Thymus (tissue), 11 donors: Measurements from ENCODE around the gene SMIM12. TPM values are rescaled to one million over a fixed set of nuclear protein-coding genes. Genes with fewer than 3 reads are reported as not detected.

Experiments used
- DNase-seq, 9 donors: peaks; one replicate each; pipeline ENCODE4 v3.0.0-alpha.2; 2013; ENCODE audit warnings: low spot score in 9 of 9, low read depth in 6 of 9, missing footprints in 1 of 9
- H3K27ac ChIP-seq, 2 donors: one replicate each; pipeline ENCODE4 v1.5.1; 2013; ENCODE audit warnings: control low read depth in 1 of 2, low read depth in 1 of 2, low read length in 1 of 2, mild to moderate bottlenecking in 1 of 2, moderate library complexity in 1 of 2
- H3K27me3 ChIP-seq, 2 donors: one replicate each; pipeline ENCODE4 v1.5.1; 2013; ENCODE audit warnings: low read length in 1 of 2; ENCODE audit not compliant: control insufficient read depth in 2 of 2, insufficient read depth in 1 of 2
- H3K36me3 ChIP-seq, 2 donors: one replicate each; pipeline ENCODE4 v1.5.1; 2013; ENCODE audit warnings: low read length in 1 of 2, mild to moderate bottlenecking in 1 of 2, moderate library complexity in 1 of 2; ENCODE audit not compliant: control insufficient read depth in 2 of 2, insufficient read depth in 2 of 2
- H3K4me1 ChIP-seq, 2 donors: one replicate each; pipeline ENCODE4 v1.5.1; 2013; ENCODE audit warnings: low read length in 2 of 2; ENCODE audit not compliant: control insufficient read depth in 2 of 2, insufficient read depth in 2 of 2
- H3K4me3 ChIP-seq, 2 donors: one replicate each; pipeline ENCODE4 v1.5.1; 2013; ENCODE audit warnings: low read length in 2 of 2, control low read depth in 1 of 2, mild to moderate bottlenecking in 1 of 2
- H3K9me3 ChIP-seq, 2 donors: one replicate each; pipeline ENCODE4 v1.5.1; 2013; ENCODE audit warnings: low read length in 1 of 2, mild to moderate bottlenecking in 1 of 2; ENCODE audit not compliant: control insufficient read depth in 2 of 2, insufficient read depth in 1 of 2
- WGBS: extraction: QIAGEN DNeasy Blood & Tissue Kit; methylation state at CpG from one replicate; pipeline ENCODE4 v1.1.7; 2013; 5-methylcytosine and 5-hydroxymethylcytosine counted together
- polyA plus RNA-seq: library from polyadenylated mRNA; stranded (reverse); fragments of 200-250 nt; gene quantifications from one replicate; pipeline ENCODE4 v1.2.3, GENCODE V29; 2013
- total RNA-seq: library from RNA; stranded (reverse); fragments of 120-200 nt; gene quantifications from one replicate; pipeline ENCODE4 v1.2.4, GENCODE V29; 2013
- donor health status: healthy.

Gene SMIM12
- total and polyA plus RNA-seq, 2 donors: 25.7 to 31.9 TPM

GRCh38 chr1:34852677-34853217 is 6.8 kb downstream of the SMIM12 start:
- WGBS: 58% methylated on average over 6 of the region's 6 CpGs
- H3K4me3 ChIP-seq: no peak overlapping the region
- H3K36me3 ChIP-seq: peaks cover 23 to 25% of the 10 kb centered on the region in 2 donors
- DNase-seq: peak; percentile 73 to 94 (median 83)
- H3K4me1 ChIP-seq: peaks cover 0 to 3% of the 10 kb centered on the region in 2 donors
- H3K27me3 ChIP-seq: no peaks in the 10 kb centered on the region
- no peaks in the 10 kb centered on the region for H3K9me3 ChIP-seq
- peak overlapping the region in 1 of 2 donors; percentile 19 for H3K27ac ChIP-seq

GRCh38 chr1:34851431-34852105 is 8.0 kb downstream of the SMIM12 start:
- H3K4me3 ChIP-seq: no peak overlapping the region
- H3K27me3 ChIP-seq: no peaks in the 10 kb centered on the region
- H3K36me3 ChIP-seq: peaks cover 23 to 25% of the 10 kb centered on the region in 2 donors
- H3K27ac ChIP-seq: no peak overlapping the region
- no peaks in the 10 kb centered on the region for H3K9me3 ChIP-seq
- peaks cover 0 to 3% of the 10 kb centered on the region in 2 donors for H3K4me1 ChIP-seq
- 90% methylated on average over 13 of the region's 13 CpGs for WGBS
- no peak for DNase-seq

- Histone ChIP-seq H3K4me1 (peaks cover 0 to 3% of the 10 kb centered on the region in 2 donors), H3K9me3 (no peaks in the 10 kb centered on the region), H3K27me3 (no peaks in the 10 kb centered on the region), H3K27ac (no peak overlapping the region), H3K36me3 (peaks cover 15 to 21% of the 10 kb centered on the region in 2 donors), H3K4me3 (no peak overlapping the region)
- WGBS: 81% methylated on average over 6 of the region's 6 CpGs
- no peak for DNase-seq
Measured at GRCh38 chr1:34850382-34850781, 9.2 kb downstream of the SMIM12 start.

GRCh38 chr1:34847094-34847493 is 12.5 kb downstream of the SMIM12 start:
- H3K4me1 ChIP-seq: no peaks in the 10 kb centered on the region
- DNase-seq: no peak
- 97% methylated on average over 7 of the region's 7 CpGs for WGBS
- H3K36me3 ChIP-seq: peaks cover 0 to 13% of the 10 kb centered on the region in 2 donors
- no peak overlapping the region for H3K27ac ChIP-seq
- no peaks in the 10 kb centered on the region for H3K27me3 ChIP-seq
- H3K4me3 ChIP-seq: no peak overlapping the region
- H3K9me3 ChIP-seq: no peaks in the 10 kb centered on the region

GRCh38 chr1:34846265-34846664 is 13.3 kb downstream of the SMIM12 start:
- no peak for DNase-seq
- no peaks in the 10 kb centered on the region for H3K9me3 ChIP-seq
- 99% methylated on average over 2 of the region's 2 CpGs for WGBS
- peaks cover 0 to 5% of the 10 kb centered on the region in 2 donors for H3K36me3 ChIP-seq
- no peaks in the 10 kb centered on the region for H3K4me1 ChIP-seq
- H3K27me3 ChIP-seq: no peaks in the 10 kb centered on the region
- H3K27ac ChIP-seq: no peak overlapping the region
- no peak overlapping the region for H3K4me3 ChIP-seq

GRCh38 chr1:34845131-34845901 is 14.2 kb downstream of the SMIM12 start:
- Histone ChIP-seq H3K27ac (no peak overlapping the region), H3K4me1 (no peaks in the 10 kb centered on the region), H3K27me3 (no peaks in the 10 kb centered on the region), H3K36me3 (no peaks in the 10 kb centered on the region), H3K9me3 (no peaks in the 10 kb centered on the region), H3K4me3 (no peak overlapping the region)
- DNase-seq: no peak
- 84% methylated on average over 16 of the region's 16 CpGs for WGBS

GRCh38 chr1:34844252-34844634 is 15.3 kb downstream of the SMIM12 start:
- no peaks in the 10 kb centered on the region for H3K36me3 ChIP-seq
- DNase-seq: no peak
- 96% methylated on average over 4 of the region's 4 CpGs for WGBS
- H3K4me1 ChIP-seq: no peaks in the 10 kb centered on the region
- H3K27ac ChIP-seq: no peak overlapping the region
- no peak overlapping the region for H3K4me3 ChIP-seq
- H3K9me3 ChIP-seq: no peaks in the 10 kb centered on the region
- H3K27me3 ChIP-seq: no peaks in the 10 kb centered on the region

GRCh38 chr1:34843392-34844251 is 15.9 kb downstream of the SMIM12 start:
- DNase-seq: no peak
- WGBS: 84% methylated on average over 14 of the region's 14 CpGs
- no peaks in the 10 kb centered on the region for H3K4me1 ChIP-seq
- no peak overlapping the region for H3K27ac ChIP-seq
- H3K4me3 ChIP-seq: no peak overlapping the region
- no peaks in the 10 kb centered on the region for H3K36me3 ChIP-seq
- H3K9me3 ChIP-seq: no peaks in the 10 kb centered on the region
- H3K27me3 ChIP-seq: no peaks in the 10 kb centered on the region
